Glomerular endothelial cell (primary cell): ENCODE measurements around the gene PDCL3. TPM values are rescaled to one million over a fixed set of nuclear protein-coding genes. Genes with fewer than 3 reads are reported as not detected.

Experiments
- DNase-seq: peaks from one replicate; pipeline ENCODE4 v3.0.0-alpha.2; 2011; ENCODE audit warnings: low read depth, low spot score; ENCODE audit errors: extremely low read depth
- total RNA-seq: library from RNA; depleted of rRNA; stranded (reverse); fragments of >200 nt; gene quantifications from 2 replicates; pipeline ENCODE4 v1.2.3, GENCODE V29; 2015

Gene PDCL3
- total RNA-seq, 1 donor from 2014 or later = 24.5 TPM

GRCh38 chr2:100556746-100557145 is 6.0 kb upstream of the PDCL3 start:
- no peak for DNase-seq

DNA sequence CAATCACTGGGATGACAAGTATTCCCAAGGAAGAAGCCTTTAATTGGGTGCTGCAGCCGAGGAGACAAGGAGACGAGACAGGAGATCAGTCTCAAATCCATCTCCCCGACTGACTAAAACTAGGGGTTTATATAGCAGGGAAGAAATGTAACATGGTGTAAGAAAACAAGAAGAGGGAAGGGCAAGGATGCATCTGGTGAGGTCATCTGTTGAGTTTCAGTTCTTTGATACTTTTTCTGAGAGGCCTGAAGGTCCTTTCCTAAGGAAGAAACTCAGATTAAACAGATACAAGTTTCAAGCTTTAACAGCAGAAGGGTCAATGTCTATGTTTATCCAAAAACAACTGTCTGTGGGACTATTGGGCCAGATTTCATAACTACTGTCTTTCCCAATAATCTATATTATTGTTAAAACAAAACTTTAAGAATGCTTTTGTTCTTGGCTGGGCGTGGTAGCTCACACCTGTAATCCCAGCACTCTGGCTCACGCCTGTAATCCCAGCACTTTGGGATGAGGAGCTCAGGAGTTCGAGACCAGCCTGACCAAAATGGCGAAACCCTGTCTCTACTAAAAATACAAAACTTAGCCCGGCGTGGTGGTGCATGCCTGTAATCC is 2.5 kb upstream of the PDCL3 start:
- DNase-seq = no peak

GRCh38 chr2:100561191-100561590 is 1.6 kb upstream of the PDCL3 start:
- DNase-seq = no peak

- no peak for DNase-seq
Observed at GRCh38 chr2:100563407-100564247, 834 bp downstream of the PDCL3 start.

GRCh38 chr2:100568989-100569388 is 6.2 kb downstream of the PDCL3 start:
- no peak for DNase-seq

DNA sequence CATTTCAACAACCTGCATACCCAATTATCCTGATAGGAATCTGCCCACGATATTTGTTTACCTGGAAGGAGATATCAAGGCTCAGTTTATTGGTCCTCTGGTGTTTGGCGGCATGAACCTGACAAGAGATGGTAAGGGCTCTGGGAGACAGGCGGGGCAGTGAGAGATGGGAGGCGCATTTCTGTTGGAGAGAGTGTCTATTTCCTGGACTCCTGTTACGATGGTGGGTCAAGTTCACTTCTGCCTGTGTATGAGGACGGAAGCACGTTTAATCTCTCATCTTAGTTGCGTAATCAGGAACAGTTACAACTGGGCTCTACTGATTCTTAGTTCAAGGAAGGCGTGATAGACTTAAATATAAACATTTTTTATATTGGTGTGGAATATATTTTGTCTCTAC is 8.9 kb downstream of the PDCL3 start:
- no peak for DNase-seq

GRCh38 chr2:100577777-100578176 is 15.0 kb downstream of the PDCL3 start:
- no peak for DNase-seq

GRCh38 chr2:100580367-100581276 is 17.8 kb downstream of the PDCL3 start:
- DNase-seq = no peak

GRCh38 chr2:100581277-100581612 is 18.5 kb downstream of the PDCL3 start:
- DNase-seq = no peak

GRCh38 chr2:100584816-100585215 is 22.0 kb downstream of the PDCL3 start:
- no peak for DNase-seq

- DNase-seq = no peak
Observed at GRCh38 chr2:100588071-100588786, 25.4 kb downstream of the PDCL3 start.

GRCh38 chr2:100589527-100589926 is 26.7 kb downstream of the PDCL3 start:
- DNase-seq = no peak

GRCh38 chr2:100592226-100592625 is 29.4 kb downstream of the PDCL3 start:
- DNase-seq = no peak

GRCh38 chr2:100596465-100596864 is 33.7 kb downstream of the PDCL3 start:
- DNase-seq = no peak

DNA sequence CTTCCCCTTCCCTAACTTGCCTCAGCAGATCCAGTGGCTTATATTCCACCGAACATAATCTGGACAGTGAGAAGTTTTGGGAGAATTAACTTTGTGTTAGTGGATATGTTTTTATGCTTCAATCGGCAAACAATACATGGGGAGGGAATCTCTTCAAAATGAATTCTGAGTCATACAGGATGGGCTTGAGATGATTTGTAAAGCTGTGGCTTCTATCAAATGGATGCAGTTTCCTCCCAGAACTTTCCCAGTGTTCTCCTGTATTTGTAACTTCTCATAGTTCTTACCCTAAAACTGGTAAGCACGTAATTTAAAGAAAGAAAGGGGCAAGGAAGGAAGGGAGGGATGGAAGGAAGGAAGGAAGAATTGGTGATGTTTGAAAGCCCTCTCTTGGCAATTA is 36.8 kb downstream of the PDCL3 start:
- DNase-seq = no peak

- no peak for DNase-seq
Observed at GRCh38 chr2:100601661-100602060, 38.9 kb downstream of the PDCL3 start.

DNA sequence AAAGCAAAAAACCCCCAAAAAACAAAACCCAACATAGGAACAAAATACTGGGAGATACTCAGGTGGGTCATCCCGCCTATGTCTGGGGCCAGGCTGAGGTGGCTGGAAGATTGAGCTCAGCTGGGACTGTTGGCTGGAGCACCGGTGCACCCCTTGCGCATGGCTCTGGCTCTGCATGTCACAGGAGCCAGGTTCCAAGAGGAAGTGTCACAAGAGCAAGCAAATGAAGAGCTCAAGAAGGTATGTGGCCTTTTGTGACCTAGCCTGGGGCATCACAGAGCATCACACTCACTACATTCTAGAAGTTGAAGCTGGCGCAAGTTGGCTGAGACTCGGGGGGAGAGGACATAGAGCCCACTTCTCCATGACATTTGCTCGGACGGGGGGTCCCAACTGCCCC is 40.6 kb downstream of the PDCL3 start:
- DNase-seq = no peak

GRCh38 chr2:100603948-100604633 is 41.3 kb downstream of the PDCL3 start:
- DNase-seq = no peak

DNA sequence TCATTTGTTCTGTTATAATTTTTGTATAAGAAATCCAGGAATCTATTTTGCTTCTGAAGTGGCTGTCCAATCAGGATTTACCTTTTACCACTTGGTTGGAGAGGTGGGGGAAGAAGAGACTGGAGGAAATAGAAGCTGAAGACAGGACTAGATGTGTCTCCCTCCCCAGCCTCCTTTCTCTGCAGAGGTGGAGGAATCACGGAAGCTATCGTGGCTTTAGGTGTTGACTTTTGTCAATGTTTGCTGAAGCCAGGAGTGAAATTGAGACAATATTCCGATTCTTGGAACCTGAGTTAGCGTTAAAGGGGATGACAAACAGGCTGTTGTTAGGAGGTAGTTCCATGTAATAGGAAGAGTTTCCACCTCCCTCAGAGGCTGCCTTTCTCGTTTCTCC is 43.5 kb downstream of the PDCL3 start:
- DNase-seq = no peak

DNA sequence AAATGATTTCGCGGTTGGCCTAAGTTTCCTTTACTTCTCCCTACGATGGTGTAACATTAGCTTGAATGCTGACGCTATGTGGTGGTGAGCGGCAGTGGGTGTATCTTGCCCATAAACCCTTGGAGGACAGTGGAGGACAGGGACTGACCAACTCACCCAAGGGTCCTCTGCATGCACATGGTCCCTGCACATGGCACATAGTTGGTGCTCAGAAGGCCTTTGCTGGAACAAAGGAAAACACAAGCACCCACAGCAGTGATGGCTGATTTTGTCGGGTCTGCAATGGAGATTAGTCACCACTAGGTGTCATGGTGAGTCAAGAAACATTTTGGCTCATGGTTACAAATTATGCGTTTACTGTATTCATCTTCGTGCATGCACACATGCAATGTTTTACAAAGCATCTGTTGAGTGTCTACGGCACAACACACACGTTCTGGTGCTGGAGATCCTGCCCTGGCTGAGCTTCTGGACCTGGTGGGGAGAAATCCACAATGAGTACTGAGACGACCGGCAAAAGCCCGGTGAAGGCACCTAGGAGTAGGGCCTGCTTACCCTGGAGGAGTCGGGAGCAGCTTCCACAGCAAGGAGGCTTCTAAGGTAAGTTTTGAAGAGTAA is 44.0 kb downstream of the PDCL3 start:
- no peak for DNase-seq
